ENCODE measurements around the gene MRPS23.

Gene MRPS23

DNA sequence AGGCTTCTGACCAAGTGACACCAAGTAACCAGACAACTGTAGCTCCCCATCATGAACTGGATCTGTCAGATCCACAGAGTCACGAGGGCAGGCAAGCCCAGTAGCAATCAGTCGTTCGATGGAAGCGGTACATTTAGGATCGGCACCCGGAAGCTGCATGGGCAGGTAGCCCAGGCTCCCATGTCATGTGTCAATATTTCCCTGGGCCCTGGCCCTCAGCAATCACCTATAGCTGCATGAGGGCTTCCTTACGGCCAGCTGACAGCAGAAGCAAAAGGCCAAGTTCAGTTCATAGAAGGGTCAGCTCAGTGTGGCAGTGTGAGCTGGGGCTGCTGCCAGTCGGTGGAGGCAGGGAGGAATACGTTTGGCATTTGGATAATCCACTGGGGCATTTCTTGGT, 31.8 kb downstream of the MRPS23 start:
- TF ChIP-seq CTCF (IDR thresholded peaks at IDR 0.05; ENCODE audit: insufficient read depth, missing control alignments): no peak
- no peak for DNase-seq (ENCODE audit: insufficient read length, low spot score)
- FAIRE-seq: no peak

DNA sequence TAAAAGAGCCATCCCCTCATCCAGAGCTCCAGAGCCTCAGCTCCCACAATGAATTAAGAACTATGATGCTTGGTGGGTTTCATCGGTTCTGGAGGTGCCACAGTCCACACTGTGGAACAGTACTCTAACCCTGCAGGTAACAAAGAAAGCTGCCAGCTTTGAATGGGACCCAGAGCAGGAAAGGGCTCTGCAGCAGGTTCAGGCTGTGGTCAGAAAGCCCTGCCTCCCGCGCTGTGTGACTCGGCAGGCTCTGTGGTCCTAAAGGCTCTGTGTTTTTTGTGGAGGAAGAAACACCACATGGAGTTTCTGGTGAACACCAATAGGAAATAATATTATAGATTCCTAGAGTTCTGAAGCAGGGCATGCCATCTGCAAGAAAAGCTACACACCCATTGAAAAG, 32.5 kb downstream of the MRPS23 start:
- TF ChIP-seq CTCF (IDR thresholded peaks at IDR 0.05; ENCODE audit: insufficient read depth, missing control alignments): no peak
- no peak for DNase-seq (ENCODE audit: insufficient read length, low spot score)
- no peak for FAIRE-seq

DNA sequence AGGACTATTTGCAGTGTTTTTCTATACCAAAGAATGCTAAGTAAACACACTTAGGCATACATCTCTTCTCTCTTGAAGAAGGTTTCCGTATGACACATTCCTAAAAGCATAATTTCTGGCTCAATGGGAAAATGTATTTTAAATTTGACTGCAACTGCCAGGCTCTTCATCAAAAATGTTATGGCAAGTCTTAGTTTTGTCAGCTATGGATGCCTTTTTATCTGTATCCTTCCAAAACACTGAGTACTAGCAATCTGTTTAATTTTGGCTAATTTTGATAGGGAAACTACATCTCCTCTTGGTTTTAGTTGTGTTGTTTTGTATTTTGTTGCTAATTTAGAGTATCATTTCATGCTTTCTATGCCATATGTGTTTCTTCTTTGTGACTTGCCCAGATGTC, 35.4 kb downstream of the MRPS23 start:
- no peak for TF ChIP-seq CTCF (IDR thresholded peaks at IDR 0.05; ENCODE audit: insufficient read depth, missing control alignments)

GRCh38 chr17:57811638-57812280, 38.1 kb downstream of the MRPS23 start:
- no peak for TF ChIP-seq CTCF (IDR thresholded peaks at IDR 0.05; ENCODE audit: insufficient read depth, missing control alignments)
- FAIRE-seq (no peak), DNase-seq (ENCODE audit: insufficient read length, low spot score) (no peak)

More for the DNA sequence above, 35.4 kb downstream of the MRPS23 start:
- FAIRE-seq: no peak
- no peak for DNase-seq (ENCODE audit: insufficient read length, low spot score)

DNA sequence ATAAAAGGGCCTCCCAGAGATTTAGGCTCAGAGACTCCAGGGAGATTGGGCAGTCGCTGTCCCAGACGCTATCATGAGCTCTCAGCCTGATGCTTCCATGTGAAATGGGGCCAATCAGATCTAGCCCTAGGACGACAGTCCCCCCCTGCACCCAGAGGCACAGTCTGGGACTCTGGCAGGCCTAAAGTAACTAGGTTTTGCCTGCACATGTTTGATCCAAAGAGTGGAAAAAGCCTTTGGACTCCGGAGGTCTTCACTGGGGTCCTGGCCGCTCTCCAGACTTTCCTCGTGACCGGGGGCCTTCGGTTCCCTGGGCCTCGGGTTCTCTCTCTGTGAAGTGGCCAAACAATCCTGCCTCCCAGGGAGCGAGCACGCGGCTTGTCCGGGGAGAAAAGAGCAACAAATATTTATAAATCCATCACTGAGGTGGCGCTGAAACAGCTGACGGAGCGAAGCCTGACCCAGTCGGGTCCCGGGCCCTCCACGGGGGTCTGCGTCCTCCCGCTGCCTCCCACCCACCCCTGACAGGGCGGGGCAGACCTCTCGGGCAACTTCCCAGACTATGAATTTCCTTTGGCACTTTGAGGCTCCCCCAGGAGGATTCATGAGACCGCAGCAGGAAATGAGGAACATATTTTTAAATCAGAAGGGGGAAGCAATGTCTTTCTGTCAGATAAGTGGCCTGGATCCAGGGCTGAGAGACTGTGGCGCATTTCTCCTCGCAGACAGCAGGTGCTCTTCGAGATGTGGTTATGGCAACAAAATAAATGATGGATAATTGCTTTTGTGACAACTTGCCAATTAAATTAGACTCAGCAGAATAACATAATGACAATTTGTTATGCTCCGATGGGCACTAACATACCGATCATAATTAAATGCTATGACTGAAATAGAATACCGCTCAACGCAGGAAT, 38.9 kb downstream of the MRPS23 start:
- no peak for FAIRE-seq
- no peak for TF ChIP-seq CTCF (IDR thresholded peaks at IDR 0.05; ENCODE audit: insufficient read depth, missing control alignments)
- DNase-seq (ENCODE audit: insufficient read length, low spot score): no peak

DNA sequence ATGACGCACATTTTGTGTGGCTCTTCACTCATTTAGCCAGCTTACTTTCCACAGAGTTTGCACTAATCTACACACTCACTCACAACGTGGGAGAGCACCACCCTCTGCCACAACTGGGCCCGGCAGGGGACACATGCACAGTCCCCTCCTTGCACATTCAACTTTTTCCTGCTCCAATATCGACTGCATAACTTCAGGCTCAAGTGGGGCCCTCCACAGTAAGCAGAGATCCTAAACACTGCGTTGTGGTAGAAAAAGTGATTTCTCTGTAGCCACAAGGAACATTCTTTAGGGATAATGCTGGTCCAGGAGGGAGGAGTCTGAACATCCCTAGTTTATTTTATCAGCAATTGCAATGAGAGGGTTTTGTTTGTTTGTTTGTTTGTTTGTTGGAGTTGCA, 40.0 kb downstream of the MRPS23 start:
- DNase-seq (ENCODE audit: insufficient read length, low spot score) (no peak), FAIRE-seq (no peak)
- TF ChIP-seq CTCF (IDR thresholded peaks at IDR 0.05; ENCODE audit: insufficient read depth, missing control alignments): no peak

- FAIRE-seq (no peak), DNase-seq (ENCODE audit: insufficient read length, low spot score) (no peak)
Measured at GRCh38 chr17:57808882-57809281, 41.0 kb downstream of the MRPS23 start.

More at GRCh38 chr17:57808882-57809281, 41.0 kb downstream of the MRPS23 start:
- TF ChIP-seq CTCF (IDR thresholded peaks at IDR 0.05; ENCODE audit: insufficient read depth, missing control alignments): no peak

Measured in D721Med (cell line).